ENCODE data around the gene MORF4L1. TPM values are rescaled to one million over a fixed set of nuclear protein-coding genes. Genes with fewer than 3 reads are reported as not detected.
"Not testable (repeated sequence)": the region's sequence is repeated elsewhere in the genome, so short reads cannot be mapped to it uniquely, and the experiment has no call there.

Gene MORF4L1
- total and polyA plus RNA-seq, 8 donors: 262 to 774 (median 712) TPM

DNA sequence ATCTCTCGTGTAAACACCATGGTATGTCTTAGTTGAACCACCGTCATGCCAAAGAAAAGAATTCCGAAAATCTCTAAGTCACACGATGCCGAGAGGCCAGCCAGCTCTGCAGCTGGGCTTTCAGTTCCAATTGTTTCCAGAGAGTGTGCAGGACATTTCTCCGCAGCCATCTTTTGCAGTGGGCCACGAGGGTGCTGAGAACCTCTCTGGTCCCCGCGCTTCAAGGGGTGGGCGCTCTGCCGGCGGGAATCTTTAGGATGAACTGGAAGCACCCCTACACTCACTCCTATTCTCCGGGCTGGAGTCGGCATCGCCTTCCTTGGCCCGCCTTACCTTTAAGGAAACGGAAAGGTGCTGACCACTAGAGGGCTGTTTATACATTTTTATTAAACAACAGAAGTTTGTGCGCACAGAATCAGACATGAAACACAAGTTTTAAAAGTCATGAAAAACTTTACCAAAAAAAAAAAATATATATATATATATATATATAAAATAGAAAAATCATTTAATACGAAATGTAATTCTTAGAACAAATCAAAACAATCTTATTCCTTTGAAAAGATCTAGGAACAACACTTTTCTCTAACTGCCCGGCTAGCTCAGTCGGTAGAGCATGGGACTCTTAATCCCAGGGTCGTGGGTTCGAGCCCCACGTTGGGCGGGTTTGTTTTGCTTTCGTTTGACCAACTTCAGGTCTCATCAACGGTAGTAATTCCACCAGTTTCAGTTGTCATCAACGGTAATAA lies 12.5 kb upstream of the MORF4L1 start:
- Histone ChIP-seq H3K36me3 (no peaks in the 10 kb centered on the region), H3K9me3 (no peaks in the 10 kb centered on the region), H3K27ac (peak overlapping the region in 1 of 2 donors; percentile 51), H3K27me3 (no peaks in the 10 kb centered on the region), H3K4me3 (peak overlapping the region; percentile 33 to 39), H3K4me1 (peaks cover 0 to 5% of the 10 kb centered on the region in 2 donors)
- intact Hi-C loops (cut with DNase I): no loop called here
- TF ChIP-seq, protein P1, sequence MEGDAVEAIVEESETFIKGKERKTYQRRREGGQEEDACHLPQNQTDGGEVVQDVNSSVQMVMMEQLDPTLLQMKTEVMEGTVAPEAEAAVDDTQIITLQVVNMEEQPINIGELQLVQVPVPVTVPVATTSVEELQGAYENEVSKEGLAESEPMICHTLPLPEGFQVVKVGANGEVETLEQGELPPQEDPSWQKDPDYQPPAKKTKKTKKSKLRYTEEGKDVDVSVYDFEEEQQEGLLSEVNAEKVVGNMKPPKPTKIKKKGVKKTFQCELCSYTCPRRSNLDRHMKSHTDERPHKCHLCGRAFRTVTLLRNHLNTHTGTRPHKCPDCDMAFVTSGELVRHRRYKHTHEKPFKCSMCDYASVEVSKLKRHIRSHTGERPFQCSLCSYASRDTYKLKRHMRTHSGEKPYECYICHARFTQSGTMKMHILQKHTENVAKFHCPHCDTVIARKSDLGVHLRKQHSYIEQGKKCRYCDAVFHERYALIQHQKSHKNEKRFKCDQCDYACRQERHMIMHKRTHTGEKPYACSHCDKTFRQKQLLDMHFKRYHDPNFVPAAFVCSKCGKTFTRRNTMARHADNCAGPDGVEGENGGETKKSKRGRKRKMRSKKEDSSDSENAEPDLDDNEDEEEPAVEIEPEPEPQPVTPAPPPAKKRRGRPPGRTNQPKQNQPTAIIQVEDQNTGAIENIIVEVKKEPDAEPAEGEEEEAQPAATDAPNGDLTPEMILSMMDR (IDR thresholded peaks at IDR 0.05): peak; percentile 35 to 46
- DNase-seq: peak; percentile 55 to 83 (median 72)
- peak; percentile 90 for ATAC-seq

DNA sequence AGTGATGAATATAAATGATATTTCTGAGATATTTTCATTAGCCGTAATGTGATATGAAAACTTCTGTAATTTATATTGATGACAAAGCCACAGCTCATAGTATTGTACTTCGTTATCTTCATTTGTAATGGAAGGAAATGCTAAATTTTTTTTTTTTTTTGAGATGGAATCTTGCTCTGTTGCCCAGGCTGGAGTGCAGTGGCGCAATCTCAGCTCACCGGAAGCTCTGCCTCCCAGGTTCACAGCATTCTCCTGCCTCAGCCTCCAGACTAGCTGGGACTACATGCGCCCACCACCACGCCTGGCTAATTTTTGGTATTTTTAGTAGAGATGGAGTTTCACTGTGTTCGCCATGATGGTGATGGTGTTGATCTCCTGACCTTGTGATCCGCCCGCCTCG lies 7.1 kb upstream of the MORF4L1 start:
- H3K27ac ChIP-seq; DNase-seq; intact Hi-C loops (cut with DNase I); H3K4me3 ChIP-seq; ATAC-seq; H3K27me3 ChIP-seq; H3K9me3 ChIP-seq; H3K4me1 ChIP-seq; H3K36me3 ChIP-seq: not testable (repeated sequence)

DNA sequence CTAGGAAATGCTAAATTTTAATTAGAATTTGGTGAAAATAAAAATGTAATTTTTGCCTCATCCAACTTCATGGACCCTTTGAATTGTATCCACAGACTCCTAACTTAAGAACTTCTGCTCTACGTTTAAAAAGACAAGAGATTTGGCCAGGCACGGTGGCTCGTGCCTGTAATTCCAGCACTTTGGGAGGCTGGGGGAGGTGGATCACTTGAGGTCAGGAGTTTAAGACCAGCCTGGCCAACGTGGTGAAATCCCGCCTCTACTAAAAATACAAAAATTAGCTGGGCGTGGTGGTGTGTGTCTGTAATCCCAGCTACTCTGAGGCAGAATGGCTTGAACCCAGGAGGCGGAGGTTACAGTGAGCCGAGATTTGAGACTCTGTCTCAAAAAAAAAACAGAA lies 6.7 kb upstream of the MORF4L1 start:
- H3K36me3 ChIP-seq; H3K4me3 ChIP-seq; H3K4me1 ChIP-seq; H3K27me3 ChIP-seq; ATAC-seq; intact Hi-C loops (cut with DNase I); DNase-seq; H3K27ac ChIP-seq; H3K9me3 ChIP-seq: not testable (repeated sequence)

DNA sequence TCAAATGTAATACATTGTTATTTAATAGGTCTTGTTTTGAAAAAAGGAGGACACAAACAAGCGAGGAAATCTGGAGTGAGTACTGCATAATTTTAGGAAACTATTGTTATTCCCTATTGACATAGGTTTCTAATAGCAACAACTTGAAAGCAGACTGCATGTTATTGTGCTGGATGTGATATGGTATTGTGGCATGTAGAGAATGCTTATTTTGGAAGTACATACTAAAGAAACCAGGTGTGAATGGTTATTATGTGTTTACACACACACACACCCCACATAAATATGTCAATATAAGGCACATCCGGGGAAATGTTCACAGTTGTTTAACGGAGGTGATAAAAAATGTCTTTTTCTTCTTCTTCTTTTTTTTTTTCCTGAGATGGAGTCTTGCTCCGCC lies 5.9 kb upstream of the MORF4L1 start:
- Histone ChIP-seq H3K36me3 (no peaks in the 10 kb centered on the region), H3K27me3 (no peaks in the 10 kb centered on the region), H3K4me3 (no peak overlapping the region), H3K4me1 (peaks cover 0 to 1% of the 10 kb centered on the region in 2 donors), H3K9me3 (no peaks in the 10 kb centered on the region), H3K27ac (no peak overlapping the region)
- DNase-seq (no peak), ATAC-seq (peak; percentile 43)
- TF ChIP-seq, protein P1 (IDR thresholded peaks at IDR 0.05): no peak
- intact Hi-C loops (cut with DNase I): no loop called here

DNA sequence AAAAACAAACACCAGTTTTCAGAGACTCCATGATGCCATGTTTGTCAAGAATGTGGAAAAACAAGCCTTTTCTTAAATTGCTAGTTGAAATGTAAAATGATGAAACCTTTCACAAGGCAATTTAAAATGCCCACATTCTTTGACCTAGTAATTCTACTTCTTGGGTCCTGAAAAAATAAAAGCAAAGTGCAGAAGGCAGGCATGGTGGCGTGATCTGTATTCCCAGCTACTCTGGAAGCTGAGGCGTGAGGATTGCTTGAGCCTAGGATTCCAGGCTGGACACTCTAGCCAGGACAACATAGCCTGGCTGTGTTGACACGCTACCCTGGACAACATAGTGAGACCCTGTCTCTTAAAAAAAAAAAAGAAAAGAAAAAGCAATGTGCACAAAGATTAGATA lies 4.3 kb upstream of the MORF4L1 start:
- Histone ChIP-seq H3K9me3 (no peaks in the 10 kb centered on the region), H3K4me1 (peaks cover 0 to 8% of the 10 kb centered on the region in 2 donors), H3K4me3 (no peak overlapping the region), H3K27ac (no peak overlapping the region), H3K36me3 (no peaks in the 10 kb centered on the region), H3K27me3 (no peaks in the 10 kb centered on the region)
- DNase-seq: no peak
- TF ChIP-seq, protein P1 (IDR thresholded peaks at IDR 0.05): no peak
- intact Hi-C loops (cut with DNase I): no loop called here
- no peak for ATAC-seq

DNA sequence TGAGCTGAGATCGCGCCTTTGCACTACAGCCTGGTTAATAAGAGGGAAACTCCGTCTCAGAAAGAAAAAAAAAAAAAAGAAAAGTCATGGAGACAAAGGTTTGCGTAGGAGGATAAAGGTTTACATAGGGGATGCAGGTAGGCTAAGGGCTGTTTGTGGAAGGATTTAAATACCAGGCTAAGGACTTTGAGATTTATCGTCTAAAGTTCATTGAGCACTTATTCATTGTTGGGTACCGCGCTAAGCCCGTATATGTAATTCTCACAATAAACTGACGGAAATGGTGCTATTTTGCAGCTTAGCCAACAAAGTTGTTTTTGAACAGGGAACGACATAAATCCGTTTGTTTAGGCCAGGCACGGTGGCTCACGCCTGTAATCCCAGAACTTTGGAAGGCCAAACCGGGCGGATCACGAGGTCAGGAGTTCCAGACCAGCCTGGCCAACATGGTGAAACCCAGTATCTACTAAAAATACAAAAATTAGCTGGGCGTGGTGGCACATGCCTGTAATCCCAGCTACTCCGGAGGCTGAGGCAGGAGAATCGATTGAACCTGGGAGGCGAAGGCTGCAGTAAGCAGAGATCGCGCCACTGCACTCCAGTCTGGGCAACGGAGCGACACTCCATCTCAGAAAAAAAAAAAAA lies 1.1 kb upstream of the MORF4L1 start:
- Histone ChIP-seq H3K4me3 (peak overlapping the region in 1 of 2 donors; percentile 87), H3K4me1 (peaks cover 16 to 28% of the 10 kb centered on the region in 2 donors), H3K27ac (peak overlapping the region; percentile 100)
- ATAC-seq; H3K9me3 ChIP-seq; H3K36me3 ChIP-seq; intact Hi-C loops (cut with DNase I); DNase-seq; H3K27me3 ChIP-seq: not testable (repeated sequence)
